Measurements from ENCODE around the gene FLT1. TPM values are rescaled to one million over a fixed set of nuclear protein-coding genes. Genes with fewer than 3 reads are reported as not detected.

FLT1 gene
- total RNA-seq, 4 donors from 2014 or later: 11.1 to 37.9 (median 21.7) TPM

GRCh38 chr13:28320884-28321574, 173.9 kb downstream of the FLT1 start:
- no peak overlapping the region for H3K27ac ChIP-seq
- no peak overlapping the region for H3K4me3 ChIP-seq
- H3K36me3 ChIP-seq: no peaks in the 10 kb centered on the region
- no peak for TF ChIP-seq POLR2AphosphoS5 (IDR thresholded peaks at IDR 0.05)
- TF ChIP-seq CTCF (IDR thresholded peaks at IDR 0.05): no peak
- TF ChIP-seq EP300 (IDR thresholded peaks at IDR 0.05): no peak
- no peak for TF ChIP-seq POLR2A (IDR thresholded peaks at IDR 0.05)
- peaks cover 0 to 4% (median 0%) of the 10 kb centered on the region in 3 donors for H3K4me1 ChIP-seq
- H3K9me3 ChIP-seq: no peaks in the 10 kb centered on the region
- H3K27me3 ChIP-seq: no peaks in the 10 kb centered on the region
- WGBS, 2 donors (ENCODE audit: low coverage in 1 of 2): 70 to 76% methylated on average over 11 of the region's 11 CpGs
- no peak for ATAC-seq

- TF ChIP-seq POLR2AphosphoS5 (IDR thresholded peaks at IDR 0.05) (no peak), CTCF (IDR thresholded peaks at IDR 0.05) (no peak), POLR2A (IDR thresholded peaks at IDR 0.05) (no peak), EP300 (IDR thresholded peaks at IDR 0.05) (no peak)
- peaks cover 0 to 4% (median 0%) of the 10 kb centered on the region in 3 donors for H3K4me1 ChIP-seq
- H3K36me3 ChIP-seq: no peaks in the 10 kb centered on the region
- no peaks in the 10 kb centered on the region for H3K9me3 ChIP-seq
- H3K4me3 ChIP-seq: no peak overlapping the region
- H3K27me3 ChIP-seq: no peaks in the 10 kb centered on the region
- ATAC-seq: no peak
- WGBS, 2 donors (ENCODE audit: low coverage in 1 of 2): 92% methylated on average over 3 to 6 of the region's 6 CpGs
- H3K27ac ChIP-seq: no peak overlapping the region
These were observed 174.7 kb downstream of the FLT1 start for GRCh38 chr13:28320209-28320608.

GRCh38 chr13:28319528-28319927, 175.4 kb downstream of the FLT1 start:
- H3K4me3 ChIP-seq: no peak overlapping the region
- ATAC-seq: no peak
- no peaks in the 10 kb centered on the region for H3K36me3 ChIP-seq
- no peaks in the 10 kb centered on the region for H3K27me3 ChIP-seq
- H3K27ac ChIP-seq: no peak overlapping the region
- no peaks in the 10 kb centered on the region for H3K9me3 ChIP-seq
- TF ChIP-seq POLR2AphosphoS5 (IDR thresholded peaks at IDR 0.05) (no peak), CTCF (IDR thresholded peaks at IDR 0.05) (no peak), POLR2A (IDR thresholded peaks at IDR 0.05) (no peak), EP300 (IDR thresholded peaks at IDR 0.05) (no peak)
- WGBS, 2 donors (ENCODE audit: low coverage in 1 of 2): 69 to 89% methylated on average over 3 to 5 of the region's 5 CpGs
- peaks cover 0 to 3% (median 0%) of the 10 kb centered on the region in 3 donors for H3K4me1 ChIP-seq

GRCh38 chr13:28318496-28318895, 176.4 kb downstream of the FLT1 start:
- Histone ChIP-seq H3K36me3 (no peaks in the 10 kb centered on the region), H3K4me3 (no peak overlapping the region), H3K27ac (no peak overlapping the region), H3K9me3 (no peaks in the 10 kb centered on the region), H3K27me3 (no peaks in the 10 kb centered on the region), H3K4me1 (no peaks in the 10 kb centered on the region)
- 39 to 86% methylated on average over 3 to 5 of the region's 7 CpGs for WGBS, 2 donors (ENCODE audit: low coverage in 1 of 2)
- ATAC-seq: no peak
- TF ChIP-seq POLR2A (IDR thresholded peaks at IDR 0.05) (no peak), POLR2AphosphoS5 (IDR thresholded peaks at IDR 0.05) (no peak), CTCF (IDR thresholded peaks at IDR 0.05) (no peak), EP300 (IDR thresholded peaks at IDR 0.05) (no peak)

GRCh38 chr13:28316836-28317235, 178.1 kb downstream of the FLT1 start:
- H3K4me3 ChIP-seq: no peak overlapping the region
- WGBS, 2 donors (ENCODE audit: low coverage in 1 of 2): 90% methylated on average over 2 of the region's 7 CpGs; no CpG with 5 or more reads in 1 of the 2 donors
- no peak for TF ChIP-seq POLR2AphosphoS5 (IDR thresholded peaks at IDR 0.05)
- TF ChIP-seq EP300 (IDR thresholded peaks at IDR 0.05): no peak
- TF ChIP-seq CTCF (IDR thresholded peaks at IDR 0.05): no peak
- TF ChIP-seq POLR2A (IDR thresholded peaks at IDR 0.05): no peak
- no peak overlapping the region for H3K27ac ChIP-seq
- H3K9me3 ChIP-seq: no peaks in the 10 kb centered on the region
- H3K4me1 ChIP-seq: no peaks in the 10 kb centered on the region
- H3K36me3 ChIP-seq: no peaks in the 10 kb centered on the region
- ATAC-seq: no peak
- no peaks in the 10 kb centered on the region for H3K27me3 ChIP-seq
